Activated CD8-positive, alpha-beta memory T cell treated with anti-CD3 and anti-CD28 coated beads, Interleukin-2, amount 10 ng/mL, durations not matched to agents 7 days and 5 days (primary cell): ENCODE measurements around the gene PLB1. TPM values are rescaled to one million over a fixed set of nuclear protein-coding genes. Genes with fewer than 3 reads are reported as not detected.

Source experiments
- ATAC-seq: fragments of 150-1000 bp; cut with Tn5 transposase; one replicate; pipeline ENCODE4 v1.10.0; 2021; ENCODE audit warnings: moderate library complexity
- CTCF ChIA-PET: fragments of 350-600 bp; sonication (Branson Sonifier 250); formaldehyde crosslinking; loops from one replicate; lab custom pipeline; 2021; ENCODE audit warnings: antibody characterized with exemption; lab: Charles Lee
- DNase-seq: peaks from one replicate; pipeline ENCODE4 v3.0.0-alpha.2; 2020
- H3K27ac Mint-ChIP-seq: one replicate; pipeline ENCODE4 v1.8.0; 2021; ENCODE audit warnings: mild to moderate bottlenecking, mixed read lengths
- H3K27me3 Mint-ChIP-seq: one replicate; pipeline ENCODE4 v1.8.0; 2021; ENCODE audit warnings: mixed read lengths
- H3K36me3 Mint-ChIP-seq: one replicate; pipeline ENCODE4 v1.8.0; 2021; ENCODE audit warnings: mild to moderate bottlenecking, mixed read lengths
- H3K4me1 Mint-ChIP-seq: one replicate; pipeline ENCODE4 v1.8.0; 2021; ENCODE audit warnings: mixed read lengths
- H3K4me3 Mint-ChIP-seq: one replicate; pipeline ENCODE4 v1.8.0; 2021; ENCODE audit warnings: mild to moderate bottlenecking, moderate library complexity, mixed read lengths
- H3K9me3 Mint-ChIP-seq: one replicate; pipeline ENCODE4 v1.8.0; 2022; ENCODE audit warnings: low read depth, mixed read lengths
- total RNA-seq, 2 experiments: library from RNA; stranded (reverse); gene quantifications; one replicate each; pipeline ENCODE4 v1.2.3, GENCODE V29; 2021

The PLB1 gene
- total RNA-seq, 2 experiments from 2014 or later: 0.67 to 1.2 TPM

- Mint-ChIP-seq H3K9me3 (no peaks in the 10 kb centered on the region), H3K4me1 (peaks cover 36% of the 10 kb centered on the region), H3K27ac (no peak overlapping the region), H3K36me3 (no peaks in the 10 kb centered on the region), H3K4me3 (no peak overlapping the region), H3K27me3 (no peaks in the 10 kb centered on the region)
- ATAC-seq: no peak
- CTCF ChIA-PET: interaction anchor here (0.7 to 4.4 kb wide), 6 partner anchors 8 to 770 kb away, joined by 3 to 21 read pairs (median 4); no protein-coding TSS in a partner anchor
- DNase-seq: no peak
Observed at GRCh38 chr2:28454016-28454930, 41.6 kb upstream of the PLB1 start.

DNA sequence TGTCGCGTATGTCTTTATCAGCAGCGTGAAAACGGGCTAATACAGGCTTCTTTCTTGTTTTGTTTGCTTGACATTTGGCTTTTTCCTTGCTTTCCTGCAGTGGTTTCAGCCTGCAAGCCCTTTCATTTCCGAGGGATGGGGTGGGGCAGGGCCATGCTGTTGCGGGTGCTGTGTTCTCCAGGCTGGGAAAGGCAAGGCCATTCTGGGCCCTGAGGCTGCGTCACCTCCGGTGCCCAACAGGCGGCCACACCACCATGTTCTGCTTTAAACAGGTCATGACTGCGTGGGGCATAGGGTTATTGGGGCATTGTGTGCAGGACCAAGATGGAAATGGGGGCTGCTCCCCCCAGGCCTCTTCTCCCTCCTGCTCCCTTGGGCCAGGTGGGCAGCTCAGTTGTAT, 38.6 kb upstream of the PLB1 start:
- peaks cover 12% of the 10 kb centered on the region for H3K4me1 Mint-ChIP-seq
- ATAC-seq (no peak), DNase-seq (no peak)
- H3K9me3 Mint-ChIP-seq: peaks cover 2% of the 10 kb centered on the region
- H3K36me3 Mint-ChIP-seq: peaks cover 5% of the 10 kb centered on the region
- H3K4me3 Mint-ChIP-seq: no peak overlapping the region
- H3K27me3 Mint-ChIP-seq: peaks cover 9% of the 10 kb centered on the region
- CTCF ChIA-PET: no interaction called here
- H3K27ac Mint-ChIP-seq: no peak overlapping the region

GRCh38 chr2:28461056-28461455, 34.8 kb upstream of the PLB1 start:
- Mint-ChIP-seq H3K4me3 (no peak overlapping the region), H3K36me3 (peaks cover 23% of the 10 kb centered on the region), H3K27ac (no peak overlapping the region), H3K9me3 (peaks cover 13% of the 10 kb centered on the region), H3K4me1 (peaks cover 27% of the 10 kb centered on the region), H3K27me3 (peaks cover 13% of the 10 kb centered on the region)
- no peak for DNase-seq
- no peak for ATAC-seq
- CTCF ChIA-PET: interaction anchor here (1.5 kb wide), 1 partner anchor 8 kb away, joined by 8 read pairs; no protein-coding TSS in a partner anchor

- Mint-ChIP-seq H3K36me3 (peaks cover 23% of the 10 kb centered on the region), H3K27me3 (peaks cover 13% of the 10 kb centered on the region), H3K27ac (no peak overlapping the region), H3K9me3 (peaks cover 13% of the 10 kb centered on the region), H3K4me1 (peaks cover 34% of the 10 kb centered on the region), H3K4me3 (no peak overlapping the region)
- ATAC-seq: no peak
- no peak for DNase-seq
- CTCF ChIA-PET: interaction anchor here (1.5 kb wide), 1 partner anchor 9 kb away, joined by 8 read pairs; no protein-coding TSS in a partner anchor
Observed at GRCh38 chr2:28462122-28462521, 33.7 kb upstream of the PLB1 start.

GRCh38 chr2:28463211-28463816, 32.5 kb upstream of the PLB1 start:
- no peak overlapping the region for H3K27ac Mint-ChIP-seq
- peaks cover 13% of the 10 kb centered on the region for H3K9me3 Mint-ChIP-seq
- peaks cover 36% of the 10 kb centered on the region for H3K4me1 Mint-ChIP-seq
- H3K4me3 Mint-ChIP-seq: no peak overlapping the region
- peaks cover 23% of the 10 kb centered on the region for H3K36me3 Mint-ChIP-seq
- ATAC-seq: no peak
- peaks cover 13% of the 10 kb centered on the region for H3K27me3 Mint-ChIP-seq
- no peak for DNase-seq
- CTCF ChIA-PET: interaction anchor here (1.2 kb wide), 2 partner anchors 11 to 760 kb away, joined by 3 to 4 read pairs; no protein-coding TSS in a partner anchor

GRCh38 chr2:28463893-28464292, 32.0 kb upstream of the PLB1 start:
- Mint-ChIP-seq H3K27me3 (peaks cover 16% of the 10 kb centered on the region), H3K27ac (no peak overlapping the region), H3K4me3 (no peak overlapping the region), H3K9me3 (peaks cover 13% of the 10 kb centered on the region), H3K4me1 (peaks cover 36% of the 10 kb centered on the region), H3K36me3 (peaks cover 23% of the 10 kb centered on the region)
- CTCF ChIA-PET: interaction anchor here (1.2 kb wide), 2 partner anchors 11 to 760 kb away, joined by 3 to 4 read pairs; no protein-coding TSS in a partner anchor
- DNase-seq (no peak), ATAC-seq (no peak)

DNA sequence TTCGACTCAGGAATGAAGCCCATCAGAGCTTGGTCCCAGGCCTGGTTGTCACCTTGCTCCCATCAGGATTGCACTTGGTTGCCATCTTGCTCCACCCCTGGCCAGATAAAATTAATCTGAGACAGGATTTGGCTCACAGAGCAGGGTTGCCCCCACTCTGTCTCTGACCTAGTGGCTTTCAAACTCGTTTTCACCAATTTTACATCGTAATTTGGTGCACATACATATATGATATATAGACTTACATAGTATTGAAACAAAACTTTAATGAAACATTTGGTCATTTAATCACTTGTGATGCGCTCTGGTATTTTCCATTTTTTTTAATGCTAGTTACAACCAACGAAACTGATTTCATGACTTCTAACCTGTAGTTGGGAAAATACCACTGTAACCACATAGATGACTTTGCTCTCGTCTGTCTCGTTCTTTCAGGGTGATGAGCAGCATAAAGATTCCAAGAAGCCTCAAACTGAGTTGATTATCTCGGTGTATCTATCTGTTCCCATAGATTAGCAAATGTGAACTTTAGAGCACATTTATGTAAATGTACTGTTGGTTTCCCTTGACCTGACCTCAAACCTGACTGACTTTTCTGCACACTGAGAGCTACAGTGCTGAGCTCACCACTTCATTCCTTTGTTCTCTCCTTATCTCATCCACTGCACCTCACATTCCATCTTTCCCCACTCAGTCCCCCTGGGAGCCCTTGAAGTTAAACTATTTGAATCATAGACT, 30.5 kb upstream of the PLB1 start:
- CTCF ChIA-PET: interaction anchor here (0.8 to 1.8 kb wide), 3 partner anchors 12 to 46 kb away, joined by 3 to 5 read pairs (median 5); no protein-coding TSS in a partner anchor
- Mint-ChIP-seq H3K4me1 (peaks cover 44% of the 10 kb centered on the region), H3K27ac (peak overlapping the region; percentile 53), H3K9me3 (peaks cover 13% of the 10 kb centered on the region), H3K4me3 (no peak overlapping the region), H3K27me3 (peaks cover 13% of the 10 kb centered on the region), H3K36me3 (peaks cover 23% of the 10 kb centered on the region)
- ATAC-seq (peak; percentile 74), DNase-seq (no peak)

GRCh38 chr2:28469304-28469703, 26.6 kb upstream of the PLB1 start:
- peaks cover under 1% of the 10 kb centered on the region for H3K36me3 Mint-ChIP-seq
- DNase-seq (no peak), ATAC-seq (no peak)
- no peaks in the 10 kb centered on the region for H3K9me3 Mint-ChIP-seq
- no peak overlapping the region for H3K4me3 Mint-ChIP-seq
- H3K27me3 Mint-ChIP-seq: peaks cover 3% of the 10 kb centered on the region
- CTCF ChIA-PET: no interaction called here
- H3K4me1 Mint-ChIP-seq: peaks cover 43% of the 10 kb centered on the region
- H3K27ac Mint-ChIP-seq: no peak overlapping the region

GRCh38 chr2:28469947-28470535, 25.8 kb upstream of the PLB1 start:
- DNase-seq (no peak), ATAC-seq (no peak)
- no peak overlapping the region for H3K4me3 Mint-ChIP-seq
- H3K9me3 Mint-ChIP-seq: peaks cover 3% of the 10 kb centered on the region
- H3K4me1 Mint-ChIP-seq: peaks cover 40% of the 10 kb centered on the region
- peaks cover 3% of the 10 kb centered on the region for H3K36me3 Mint-ChIP-seq
- peaks cover 3% of the 10 kb centered on the region for H3K27me3 Mint-ChIP-seq
- CTCF ChIA-PET: no interaction called here
- H3K27ac Mint-ChIP-seq: no peak overlapping the region

- no peak overlapping the region for H3K27ac Mint-ChIP-seq
- no peak for DNase-seq
- CTCF ChIA-PET: no interaction called here
Observed at GRCh38 chr2:28470759-28471158, 25.1 kb upstream of the PLB1 start.

DNA sequence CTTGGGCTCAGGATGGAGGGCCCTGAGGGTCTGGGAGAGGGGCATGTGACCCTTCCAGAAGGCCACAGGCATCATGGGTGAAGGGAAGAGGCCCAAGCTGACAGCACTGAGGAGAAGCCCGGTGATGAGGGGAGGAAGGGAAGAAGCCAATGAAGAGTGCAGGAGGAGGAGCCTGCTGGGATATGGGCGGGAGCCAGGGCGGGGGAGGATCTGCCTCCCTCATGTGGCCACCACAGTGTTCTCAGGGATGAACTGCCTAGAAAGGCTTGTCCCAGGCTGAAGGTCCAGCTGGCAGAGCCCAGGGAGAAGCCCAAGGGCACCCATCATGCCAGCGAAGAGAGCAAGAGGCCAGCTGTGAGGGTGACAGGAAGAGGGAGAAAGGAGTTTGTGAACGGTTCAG, 24.6 kb upstream of the PLB1 start:
- peaks cover 3% of the 10 kb centered on the region for H3K27me3 Mint-ChIP-seq
- H3K4me1 Mint-ChIP-seq: peaks cover 30% of the 10 kb centered on the region
- H3K27ac Mint-ChIP-seq: no peak overlapping the region
- ATAC-seq (no peak), DNase-seq (no peak)
- peaks cover 3% of the 10 kb centered on the region for H3K36me3 Mint-ChIP-seq
- H3K4me3 Mint-ChIP-seq: no peak overlapping the region
- CTCF ChIA-PET: no interaction called here
- peaks cover 3% of the 10 kb centered on the region for H3K9me3 Mint-ChIP-seq

More at GRCh38 chr2:28470759-28471158, 25.1 kb upstream of the PLB1 start:
- H3K27me3 Mint-ChIP-seq: peaks cover 3% of the 10 kb centered on the region
- H3K4me3 Mint-ChIP-seq: no peak overlapping the region
- ATAC-seq: no peak
- peaks cover 3% of the 10 kb centered on the region for H3K9me3 Mint-ChIP-seq
- H3K4me1 Mint-ChIP-seq: peaks cover 32% of the 10 kb centered on the region
- H3K36me3 Mint-ChIP-seq: peaks cover 3% of the 10 kb centered on the region

GRCh38 chr2:28471701-28472236, 24.1 kb upstream of the PLB1 start:
- H3K27ac Mint-ChIP-seq: no peak overlapping the region
- CTCF ChIA-PET: no interaction called here

More at GRCh38 chr2:28471701-28472236, 24.1 kb upstream of the PLB1 start:
- no peak for ATAC-seq
- DNase-seq: no peak
- Mint-ChIP-seq H3K36me3 (peaks cover 3% of the 10 kb centered on the region), H3K4me1 (peaks cover 25% of the 10 kb centered on the region), H3K27me3 (peaks cover 3% of the 10 kb centered on the region), H3K4me3 (no peak overlapping the region), H3K9me3 (peaks cover 3% of the 10 kb centered on the region)
